GM23248 (cell line): ENCODE results near the gene CNGA1. TPM values are rescaled to one million over a fixed set of nuclear protein-coding genes. Genes with fewer than 3 reads are reported as not detected.
A peak's percentile ranks its signal among the peaks of the same experiment; 100 is the strongest.
"Not testable (repeated sequence)": the region's sequence is repeated elsewhere in the genome, so short reads cannot be mapped to it uniquely, and the experiment has no call there.

Experiments
- DNase-seq: peaks from one replicate; pipeline ENCODE4 v3.0.0-alpha.2; 2015
- H2AFZ ChIP-seq: fragments of 200-600 bp; sonication (generic); 2 replicates; pipeline ENCODE4 v1.6.1; 2016; ENCODE audit warnings: antibody characterized with exemption
- H3F3A ChIP-seq: fragments of 200-600 bp; sonication (generic); 2 replicates; pipeline ENCODE4 v1.6.1; 2016; ENCODE audit warnings: mild to moderate bottlenecking, antibody characterized with exemption, mixed run types; ENCODE audit not compliant: insufficient read depth
- H3K27ac ChIP-seq: fragments of 200-600 bp; sonication (generic); 2 replicates; pipeline ENCODE4 v1.5.1; 2016; ENCODE audit warnings: mild to moderate bottlenecking
- H3K27me3 ChIP-seq: fragments of 200-600 bp; sonication (generic); replicated peaks from 2 replicates; pipeline ENCODE4 v1.6.1; 2016; ENCODE audit warnings: mild to moderate bottlenecking; ENCODE audit not compliant: insufficient read depth
- H3K36me3 ChIP-seq: fragments of 200-600 bp; sonication (generic); 2 replicates; pipeline ENCODE4 v1.6.1; 2016; ENCODE audit warnings: low read depth, mild to moderate bottlenecking
- H3K4me1 ChIP-seq: fragments of 200-600 bp; sonication (generic); 2 replicates; pipeline ENCODE4 v1.6.1; 2016; ENCODE audit warnings: mild to moderate bottlenecking; ENCODE audit not compliant: insufficient read depth
- H3K4me2 ChIP-seq: fragments of 200-600 bp; sonication (generic); one replicate; pipeline ENCODE4 v1.6.1; 2016; ENCODE audit warnings: mild to moderate bottlenecking; ENCODE audit not compliant: unreplicated experiment
- H3K4me3 ChIP-seq: fragments of 200-600 bp; sonication (generic); 2 replicates; pipeline ENCODE4 v1.5.1; 2016; ENCODE audit warnings: mild to moderate bottlenecking
- H3K79me2 ChIP-seq: fragments of 200-600 bp; sonication (generic); 2 replicates; pipeline ENCODE4 v1.6.1; 2016; ENCODE audit warnings: mild to moderate bottlenecking; ENCODE audit not compliant: insufficient read depth
- H3K9ac ChIP-seq: fragments of 200-600 bp; sonication (generic); 2 replicates; pipeline ENCODE4 v1.6.1; 2016; ENCODE audit warnings: mild to moderate bottlenecking
- H3K9me2 ChIP-seq: fragments of 200-600 bp; sonication (generic); 2 replicates; pipeline ENCODE4 v1.6.1; 2016; ENCODE audit warnings: mixed run types, mild to moderate bottlenecking, moderate library complexity; ENCODE audit not compliant: insufficient read depth
- H3K9me3 ChIP-seq: fragments of 200-600 bp; sonication (generic); one replicate; pipeline ENCODE4 v1.6.1; 2017; ENCODE audit warnings: low read depth
- H4K20me1 ChIP-seq: fragments of 200-600 bp; sonication (generic); 2 replicates; pipeline ENCODE4 v1.6.0; 2016; ENCODE audit not compliant: insufficient read depth
- EZH2 ChIP-seq: fragments of 200-600 bp; sonication (generic); IDR thresholded peaks from 2 replicates; pipeline ENCODE4 v1.6.1; 2018; ENCODE audit warnings: antibody characterized with exemption, mild to moderate bottlenecking; ENCODE audit not compliant: insufficient read depth, poor library complexity, severe bottlenecking
- EZH2phosphoT487 ChIP-seq: fragments of 200-600 bp; sonication (generic); IDR thresholded peaks from 2 replicates; pipeline ENCODE4 v1.6.1; 2018; ENCODE audit warnings: antibody characterized with exemption, moderate library complexity, mild to moderate bottlenecking, low read depth; ENCODE audit not compliant: insufficient read depth
- WGBS, 2 experiments: methylation state at CpG; one replicate each; pipeline ENCODE4 v1.1.6; 2015 to 2017; ENCODE audit warnings: low lambda C conversion rate in 2 of 2, low coverage in 1 of 2; ENCODE audit errors: missing lambda C conversion rate in 2 of 2; 5-methylcytosine and 5-hydroxymethylcytosine counted together
- in situ Hi-C: fragments of 300-500 bp; cut with MboI; formaldehyde crosslinking; loops from 2 replicates; pipeline ENCODE4 v1.15.0; 2020
- polyA plus RNA-seq: library from polyadenylated mRNA; unstranded; fragments of >200 nt; fragmentation: Nextera tagmentation; extraction: Ambion mirVana; gene quantifications from 2 replicates; pipeline ENCODE4 v1.2.1, GENCODE V29; 2016
- total RNA-seq: library from RNA; depleted of rRNA; stranded (reverse); fragments of >200 nt; shearing (Covaris generic); gene quantifications from 2 replicates; pipeline ENCODE4 v1.2.3, GENCODE V29; 2014

The CNGA1 gene
- total and polyA plus RNA-seq, 2 experiments from 2014 or later, result not detected

GRCh38 chr4:47929682-47930201, 86.7 kb downstream of the CNGA1 start:
- Histone ChIP-seq H3K4me2 (no peak overlapping the region), H3K79me2 (no peaks in the 10 kb centered on the region), H3K9me3 (no peaks in the 10 kb centered on the region), H3K4me3 (no peak overlapping the region), H3F3A (peaks cover 11% of the 10 kb centered on the region), H3K27me3 (no peaks in the 10 kb centered on the region), H3K4me1 (peaks cover 9% of the 10 kb centered on the region), H3K9me2 (no peaks in the 10 kb centered on the region), H3K9ac (no peak overlapping the region), H4K20me1 (no peaks in the 10 kb centered on the region), H2AFZ (no peak overlapping the region), H3K27ac (no peak overlapping the region), H3K36me3 (no peaks in the 10 kb centered on the region)
- in situ Hi-C loops, result loop anchor here (10.0 kb wide), 1 partner anchor 265 kb away; no protein-coding TSS in a partner anchor
- WGBS, 2 experiments, result 73 to 75% methylated on average over 4 of the region's 4 CpGs
- TF ChIP-seq EZH2 (no peak), EZH2phosphoT487 (no peak)
- DNase-seq, result no peak

GRCh38 chr4:47926667-47927258, 89.7 kb downstream of the CNGA1 start:
- DNase-seq, result peak; percentile 60

GRCh38 chr4:47923261-47923608, 93.2 kb downstream of the CNGA1 start:
- H3K4me3 ChIP-seq, H3F3A ChIP-seq, H3K9me3 ChIP-seq, H3K27ac ChIP-seq, in situ Hi-C loops, H2AFZ ChIP-seq, H3K79me2 ChIP-seq, H3K9ac ChIP-seq, H3K9me2 ChIP-seq, H3K4me1 ChIP-seq, H3K4me2 ChIP-seq, H3K36me3 ChIP-seq, H3K27me3 ChIP-seq, H4K20me1 ChIP-seq, DNase-seq: not testable (repeated sequence)
- 59 to 62% methylated on average over 8 of the region's 8 CpGs for WGBS, 2 experiments

More at GRCh38 chr4:47926667-47927258, 89.7 kb downstream of the CNGA1 start:
- no peaks in the 10 kb centered on the region for H3K9me2 ChIP-seq
- H3F3A ChIP-seq, result peaks cover 11% of the 10 kb centered on the region
- H3K9me3 ChIP-seq, result no peaks in the 10 kb centered on the region
- H4K20me1 ChIP-seq, result no peaks in the 10 kb centered on the region
- H3K4me1 ChIP-seq, result peaks cover 9% of the 10 kb centered on the region
- H3K4me3 ChIP-seq, result no peak overlapping the region
- no peaks in the 10 kb centered on the region for H3K27me3 ChIP-seq
- in situ Hi-C loops, result no loop called here
- H3K9ac ChIP-seq, result no peak overlapping the region
- H3K4me2 ChIP-seq, result peak overlapping the region; percentile 47
- no peak overlapping the region for H3K27ac ChIP-seq
- WGBS, 2 experiments, result 35 to 42% methylated on average over 15 of the region's 15 CpGs
- no peaks in the 10 kb centered on the region for H3K36me3 ChIP-seq
- no peak for TF ChIP-seq EZH2phosphoT487
- TF ChIP-seq EZH2, result no peak
- no peaks in the 10 kb centered on the region for H3K79me2 ChIP-seq
- H2AFZ ChIP-seq, result 0 out of 2 replicates have a peak overlapping the region, but pooled peaks have one; percentile 19

GRCh38 chr4:47922436-47923260, 93.8 kb downstream of the CNGA1 start:
- DNase-seq, H4K20me1 ChIP-seq, H3K4me3 ChIP-seq, H3K79me2 ChIP-seq, H3K27me3 ChIP-seq, H3K4me1 ChIP-seq, H2AFZ ChIP-seq, H3K9me2 ChIP-seq, H3K9ac ChIP-seq, H3K36me3 ChIP-seq, H3K4me2 ChIP-seq, H3F3A ChIP-seq, in situ Hi-C loops, H3K27ac ChIP-seq, H3K9me3 ChIP-seq: not testable (repeated sequence)
- WGBS, 2 experiments, result 49 to 52% methylated on average over 17 of the region's 17 CpGs

- H3F3A ChIP-seq, H3K9ac ChIP-seq, H3K4me1 ChIP-seq, H3K4me3 ChIP-seq, H3K36me3 ChIP-seq, H3K27me3 ChIP-seq, H4K20me1 ChIP-seq, H3K9me3 ChIP-seq, H3K9me2 ChIP-seq, H2AFZ ChIP-seq, H3K4me2 ChIP-seq, in situ Hi-C loops, DNase-seq, H3K27ac ChIP-seq: not testable (repeated sequence)
- WGBS, 2 experiments, result 88 to 96% methylated on average over 1 of the region's 1 CpG
- H3K79me2 ChIP-seq, result peaks cover 19% of the 10 kb centered on the region
Measured at GRCh38 chr4:47917163-47917562, 99.3 kb downstream of the CNGA1 start.
